SU-DHL-6 (cell line): ENCODE data around the gene DAAM1.

ENCODE experiments used
- H2AFZ ChIP-seq: fragments of 200-600 bp; sonication (generic); 2 replicates; pipeline ENCODE4 v1.6.1; 2014; ENCODE audit warnings: low read depth, mild to moderate bottlenecking, moderate library complexity, mixed read lengths, antibody characterized with exemption, low read length; ENCODE audit not compliant: severe bottlenecking
- H3F3A ChIP-seq: fragments of 200-600 bp; shearing (Covaris generic); 2 replicates; pipeline ENCODE4 v1.6.0; 2016; ENCODE audit warnings: antibody characterized with exemption, mild to moderate bottlenecking; ENCODE audit not compliant: insufficient read depth
- H3K27ac ChIP-seq: fragments of 200-600 bp; sonication (generic); 2 replicates; pipeline ENCODE4 v1.5.1; 2016; ENCODE audit warnings: low read depth, mild to moderate bottlenecking, low read length, moderate library complexity, mixed read lengths
- H3K27me3 ChIP-seq: fragments of 200-600 bp; sonication (generic), shearing (Covaris generic); 2 replicates; pipeline ENCODE4 v1.6.0; 2014; ENCODE audit warnings: mild to moderate bottlenecking, low read length
- H3K36me3 ChIP-seq: fragments of 200-600 bp; sonication (generic); 2 replicates; pipeline ENCODE4 v1.6.1; 2014; ENCODE audit warnings: mild to moderate bottlenecking, low read length, mixed read lengths
- H3K4me2 ChIP-seq: fragments of 300-600, 200-600 bp; shearing (Covaris generic), sonication (generic); 2 replicates; pipeline ENCODE4 v1.6.0; 2014; ENCODE audit warnings: low read length, low read depth, mild to moderate bottlenecking; ENCODE audit not compliant: poor library complexity, severe bottlenecking
- H3K4me3 ChIP-seq: fragments of 200-600 bp; sonication (generic); 2 replicates; pipeline ENCODE4 v1.5.1; 2014; ENCODE audit warnings: antibody characterized with exemption, low read length, mild to moderate bottlenecking, mixed read lengths; ENCODE audit not compliant: insufficient read depth, poor library complexity, severe bottlenecking
- H3K79me2 ChIP-seq: fragments of 200-600 bp; sonication (generic); 2 replicates; pipeline ENCODE4 v1.6.1; 2014; ENCODE audit warnings: mild to moderate bottlenecking, low read length, moderate library complexity; ENCODE audit not compliant: insufficient read depth
- H3K9ac ChIP-seq: fragments of 200-600 bp; sonication (generic); 2 replicates; pipeline ENCODE4 v1.7.0; 2014; ENCODE audit warnings: mild to moderate bottlenecking, low read length
- H3K9me2 ChIP-seq: fragments of 200-600 bp; sonication (generic); replicated peaks from 2 replicates; pipeline ENCODE4 v1.6.1; 2014; ENCODE audit warnings: low read length; ENCODE audit not compliant: insufficient read depth
- H3K9me3 ChIP-seq: fragments of 200-600 bp; sonication (generic); 2 replicates; pipeline ENCODE4 v1.6.1; 2014; ENCODE audit warnings: low read length, mixed read lengths; ENCODE audit not compliant: insufficient read depth
- H4K20me1 ChIP-seq: fragments of 200-600 bp; sonication (generic); 2 replicates; pipeline ENCODE4 v1.6.1; 2014; ENCODE audit warnings: low read depth, mild to moderate bottlenecking, antibody characterized with exemption, low read length, moderate library complexity, mixed read lengths
- CTCF ChIP-seq: fragments of 200-600 bp; sonication (generic); IDR thresholded peaks from one replicate; pipeline ENCODE4 v1.5.1; 2017; ENCODE audit warnings: antibody characterized with exemption, mild to moderate bottlenecking, low read length, moderate library complexity; ENCODE audit not compliant: insufficient read depth, poor library complexity, severe bottlenecking
- EZH2phosphoT487 ChIP-seq: fragments of 200-600 bp; sonication (generic), shearing (Covaris generic); conservative IDR thresholded peaks from 2 replicates; pipeline ENCODE4 v1.6.1; 2018; ENCODE audit warnings: mild to moderate bottlenecking, antibody characterized with exemption, low read length, moderate library complexity, mixed read lengths

DAAM1 gene

GRCh38 chr14:59238216-59238615, 49.7 kb downstream of the DAAM1 start:
- Histone ChIP-seq H3K79me2 (peaks cover 88% of the 10 kb centered on the region), H3K9me2 (no peaks in the 10 kb centered on the region), H3F3A (no peaks in the 10 kb centered on the region), H4K20me1 (0 out of 2 replicates have a peak, but pooled peaks cover 5% of the 10 kb centered on the region), H3K9ac (no peak overlapping the region), H2AFZ (no peak overlapping the region), H3K4me3 (no peak overlapping the region), H3K27me3 (no peaks in the 10 kb centered on the region), H3K27ac (no peak overlapping the region), H3K9me3 (no peaks in the 10 kb centered on the region), H3K36me3 (no peaks in the 10 kb centered on the region), H3K4me2 (no peak overlapping the region)
- TF ChIP-seq CTCF (no peak), EZH2phosphoT487 (no peak)

- no peak overlapping the region for H2AFZ ChIP-seq
- no peak overlapping the region for H3K4me3 ChIP-seq
- no peak overlapping the region for H3K4me2 ChIP-seq
- H3K9me3 ChIP-seq, result no peaks in the 10 kb centered on the region
- H3K27ac ChIP-seq, result no peak overlapping the region
- no peak overlapping the region for H3K9ac ChIP-seq
- 0 out of 2 replicates have a peak, but pooled peaks cover 5% of the 10 kb centered on the region for H4K20me1 ChIP-seq
- H3K79me2 ChIP-seq, result peaks cover 90% of the 10 kb centered on the region
- H3F3A ChIP-seq, result no peaks in the 10 kb centered on the region
- no peaks in the 10 kb centered on the region for H3K27me3 ChIP-seq
- H3K36me3 ChIP-seq, result no peaks in the 10 kb centered on the region
- H3K9me2 ChIP-seq, result no peaks in the 10 kb centered on the region
- TF ChIP-seq EZH2phosphoT487, result no peak
- no peak for TF ChIP-seq CTCF
These were observed 50.6 kb downstream of the DAAM1 start for GRCh38 chr14:59239022-59239421.

- no peak overlapping the region for H3K27ac ChIP-seq
- peaks cover 11% of the 10 kb centered on the region for H4K20me1 ChIP-seq
- no peaks in the 10 kb centered on the region for H3K9me2 ChIP-seq
- no peak overlapping the region for H3K4me3 ChIP-seq
- H3K36me3 ChIP-seq, result no peaks in the 10 kb centered on the region
- H3K9ac ChIP-seq, result no peak overlapping the region
- H3K9me3 ChIP-seq, result no peaks in the 10 kb centered on the region
- H2AFZ ChIP-seq, result no peak overlapping the region
- no peaks in the 10 kb centered on the region for H3K27me3 ChIP-seq
- no peaks in the 10 kb centered on the region for H3F3A ChIP-seq
- peaks cover 92% of the 10 kb centered on the region for H3K79me2 ChIP-seq
- no peak overlapping the region for H3K4me2 ChIP-seq
- TF ChIP-seq EZH2phosphoT487, result no peak
- TF ChIP-seq CTCF, result no peak
These were observed 51.9 kb downstream of the DAAM1 start for GRCh38 chr14:59240356-59240755.
